OCI-LY3 (cell line): ENCODE measurements around the gene SLC25A43.

ENCODE experiments used
- H2AFZ ChIP-seq: fragments of 200-600, 300-600 bp; shearing (Covaris generic); 2 replicates; pipeline ENCODE4 v1.6.0; 2014; ENCODE audit warnings: antibody characterized with exemption, low read depth, low read length
- H3K27ac ChIP-seq: fragments of 200-600, 300-600 bp; sonication (generic); 2 replicates; pipeline ENCODE4 v1.5.1; 2014; ENCODE audit warnings: mild to moderate bottlenecking, low read length, moderate library complexity, mixed read lengths
- H3K27me3 ChIP-seq: fragments of 200-600, 300-600 bp; sonication (generic); 2 replicates; pipeline ENCODE4 v1.6.1; 2014; ENCODE audit warnings: low read depth, low read length, mixed read lengths
- H3K36me3 ChIP-seq: fragments of 200-600, 300-600 bp; sonication (generic); replicated peaks from 2 replicates; pipeline ENCODE3; 2014; ENCODE audit warnings: low read depth, low read length, mixed read lengths
- H3K4me1 ChIP-seq: fragments of 300-600, 200-600 bp; sonication (generic); 2 replicates; pipeline ENCODE4 v1.6.1; 2014; ENCODE audit warnings: low read length, mixed read lengths
- H3K4me2 ChIP-seq: fragments of 200-600, 300-600 bp; sonication (generic); 2 replicates; pipeline ENCODE4 v1.6.1; 2014; ENCODE audit warnings: low read length, mixed read lengths
- H3K4me3 ChIP-seq: fragments of 300-600, 200-600 bp; sonication (generic); 2 replicates; pipeline ENCODE4 v1.5.1; 2014; ENCODE audit warnings: antibody characterized with exemption, mild to moderate bottlenecking, low read length, moderate library complexity
- H3K79me2 ChIP-seq: fragments of 300-600, 200-600 bp; shearing (Covaris generic); 2 replicates; pipeline ENCODE4 v1.6.1; 2014; ENCODE audit warnings: mild to moderate bottlenecking, low read length, mixed read lengths
- H3K9ac ChIP-seq: fragments of 300-600, 200-600 bp; shearing (Covaris generic); 2 replicates; pipeline ENCODE4 v1.6.0; 2014; ENCODE audit warnings: mild to moderate bottlenecking, low read length, moderate library complexity
- H3K9me3 ChIP-seq: fragments of 200-600, 300-600 bp; shearing (Covaris generic); 2 replicates; pipeline ENCODE4 v1.6.1; 2014; ENCODE audit warnings: low read length, mixed read lengths; ENCODE audit not compliant: insufficient read depth
- H4K20me1 ChIP-seq: fragments of 200-600, 300-600 bp; sonication (generic); 2 replicates; pipeline ENCODE4 v1.6.1; 2016; ENCODE audit warnings: low read length, mixed read lengths; ENCODE audit not compliant: insufficient read depth
- EZH2phosphoT487 ChIP-seq: fragments of 200-600 bp; shearing (Covaris generic); IDR thresholded peaks from 2 replicates; pipeline ENCODE4 v1.6.1; 2018; ENCODE audit warnings: antibody characterized with exemption, mixed run types, low read depth
- TF ChIP-seq, protein P1 (sequence below): fragments of 200-600, 300-600 bp; sonication (generic); IDR thresholded peaks from 2 replicates; pipeline ENCODE4 v1.5.1; 2014; ENCODE audit warnings: antibody characterized with exemption, low read length, low read depth

Gene SLC25A43

DNA sequence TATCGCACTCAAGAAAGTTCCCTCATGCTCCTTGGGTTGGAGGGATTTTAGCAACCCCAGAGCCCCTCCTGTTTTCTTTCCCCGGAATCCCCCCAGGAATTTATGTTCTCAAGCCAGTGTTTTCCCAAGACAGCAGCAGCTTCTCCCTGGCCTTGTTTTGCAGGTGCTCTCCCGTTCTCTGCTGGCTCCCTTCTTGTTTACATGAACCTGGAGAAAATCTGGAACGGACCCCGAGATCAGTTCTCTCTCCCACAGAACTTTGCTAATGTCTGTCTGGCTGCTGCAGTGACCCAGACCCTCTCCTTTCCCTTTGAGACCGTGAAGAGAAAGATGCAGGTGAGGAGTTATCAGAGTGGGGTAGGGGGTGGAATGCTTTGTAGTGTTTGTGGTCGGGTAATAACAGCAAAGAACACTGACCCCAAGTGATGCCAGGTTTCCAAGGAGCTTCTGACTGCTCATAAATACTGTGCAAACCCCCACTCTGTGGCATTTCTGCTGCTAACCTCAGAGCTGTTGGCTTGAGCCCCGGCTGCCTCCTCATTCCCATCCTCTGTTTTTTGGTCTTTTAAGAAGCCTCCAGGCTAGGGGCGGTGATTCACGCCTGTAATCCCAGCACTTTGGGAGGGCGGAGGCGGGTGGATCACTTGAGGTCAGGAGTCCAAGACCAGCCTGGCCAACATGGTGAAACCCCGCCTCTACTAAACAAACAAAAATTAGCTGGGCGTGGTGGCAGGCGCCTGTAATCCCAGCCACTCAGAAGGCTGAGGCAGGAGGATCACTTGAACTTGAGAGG is 11.1 kb downstream of the SLC25A43 start:
- H2AFZ ChIP-seq, result no peak overlapping the region
- H3K9me3 ChIP-seq, result no peaks in the 10 kb centered on the region
- H3K36me3 ChIP-seq, result peaks cover 5% of the 10 kb centered on the region
- H3K79me2 ChIP-seq, result no peaks in the 10 kb centered on the region
- H3K4me3 ChIP-seq, result no peak overlapping the region
- no peaks in the 10 kb centered on the region for H3K4me1 ChIP-seq
- H3K4me2 ChIP-seq, result no peak overlapping the region
- no peak overlapping the region for H3K27ac ChIP-seq
- H3K9ac ChIP-seq, result no peak overlapping the region
- no peaks in the 10 kb centered on the region for H4K20me1 ChIP-seq
- no peaks in the 10 kb centered on the region for H3K27me3 ChIP-seq
- TF ChIP-seq, protein P1, sequence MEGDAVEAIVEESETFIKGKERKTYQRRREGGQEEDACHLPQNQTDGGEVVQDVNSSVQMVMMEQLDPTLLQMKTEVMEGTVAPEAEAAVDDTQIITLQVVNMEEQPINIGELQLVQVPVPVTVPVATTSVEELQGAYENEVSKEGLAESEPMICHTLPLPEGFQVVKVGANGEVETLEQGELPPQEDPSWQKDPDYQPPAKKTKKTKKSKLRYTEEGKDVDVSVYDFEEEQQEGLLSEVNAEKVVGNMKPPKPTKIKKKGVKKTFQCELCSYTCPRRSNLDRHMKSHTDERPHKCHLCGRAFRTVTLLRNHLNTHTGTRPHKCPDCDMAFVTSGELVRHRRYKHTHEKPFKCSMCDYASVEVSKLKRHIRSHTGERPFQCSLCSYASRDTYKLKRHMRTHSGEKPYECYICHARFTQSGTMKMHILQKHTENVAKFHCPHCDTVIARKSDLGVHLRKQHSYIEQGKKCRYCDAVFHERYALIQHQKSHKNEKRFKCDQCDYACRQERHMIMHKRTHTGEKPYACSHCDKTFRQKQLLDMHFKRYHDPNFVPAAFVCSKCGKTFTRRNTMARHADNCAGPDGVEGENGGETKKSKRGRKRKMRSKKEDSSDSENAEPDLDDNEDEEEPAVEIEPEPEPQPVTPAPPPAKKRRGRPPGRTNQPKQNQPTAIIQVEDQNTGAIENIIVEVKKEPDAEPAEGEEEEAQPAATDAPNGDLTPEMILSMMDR, result no peak
- no peak for TF ChIP-seq EZH2phosphoT487

DNA sequence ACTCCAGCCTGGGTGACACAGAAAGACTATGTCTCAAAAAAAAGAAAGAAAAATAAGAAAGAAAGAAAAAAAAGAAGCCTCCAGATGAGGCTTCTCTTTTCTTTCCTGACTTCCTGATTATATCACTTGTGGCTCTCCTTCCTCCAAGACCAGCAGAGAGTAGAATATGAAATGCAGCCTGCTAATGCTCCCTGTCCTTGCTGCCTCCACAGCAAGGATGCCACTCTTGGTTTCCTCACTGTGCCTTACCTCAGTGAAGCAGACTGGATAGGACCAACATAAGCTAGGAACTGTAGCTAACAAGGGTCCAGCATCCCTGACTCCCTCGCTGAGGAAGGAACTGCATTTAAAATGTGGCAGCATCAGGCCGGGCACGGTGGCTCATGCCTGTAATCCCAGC is 11.7 kb downstream of the SLC25A43 start:
- Histone ChIP-seq H3K27me3 (no peaks in the 10 kb centered on the region), H3K9me3 (no peaks in the 10 kb centered on the region), H4K20me1 (no peaks in the 10 kb centered on the region), H3K36me3 (peaks cover 5% of the 10 kb centered on the region), H3K9ac (no peak overlapping the region), H2AFZ (no peak overlapping the region), H3K4me3 (no peak overlapping the region), H3K27ac (no peak overlapping the region), H3K79me2 (no peaks in the 10 kb centered on the region), H3K4me2 (no peak overlapping the region), H3K4me1 (no peaks in the 10 kb centered on the region)
- TF ChIP-seq, protein P1, result no peak
- TF ChIP-seq EZH2phosphoT487, result no peak

DNA sequence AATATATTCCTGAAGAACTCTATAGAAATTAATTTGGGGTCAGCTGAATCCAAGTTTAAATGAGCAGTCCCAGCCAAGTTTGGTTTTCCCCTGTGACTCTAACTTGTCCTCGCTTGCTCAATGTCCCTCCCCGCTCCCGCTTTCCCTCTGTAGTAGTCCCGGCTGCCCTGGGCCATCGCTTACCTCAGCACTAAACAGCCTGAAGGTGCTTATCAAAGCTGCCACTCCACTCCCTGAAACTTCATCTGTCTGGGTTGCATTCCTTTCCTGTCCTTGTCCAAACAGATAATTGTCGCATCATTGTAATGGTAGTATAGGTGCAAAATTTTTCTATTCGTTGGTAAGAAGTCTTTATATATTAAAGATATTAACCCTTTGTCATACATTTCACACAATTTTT is 12.8 kb downstream of the SLC25A43 start:
- Histone ChIP-seq H3K36me3 (peaks cover under 1% of the 10 kb centered on the region), H3K9ac (no peak overlapping the region)
- TF ChIP-seq, protein P1, result no peak
- no peak for TF ChIP-seq EZH2phosphoT487

DNA sequence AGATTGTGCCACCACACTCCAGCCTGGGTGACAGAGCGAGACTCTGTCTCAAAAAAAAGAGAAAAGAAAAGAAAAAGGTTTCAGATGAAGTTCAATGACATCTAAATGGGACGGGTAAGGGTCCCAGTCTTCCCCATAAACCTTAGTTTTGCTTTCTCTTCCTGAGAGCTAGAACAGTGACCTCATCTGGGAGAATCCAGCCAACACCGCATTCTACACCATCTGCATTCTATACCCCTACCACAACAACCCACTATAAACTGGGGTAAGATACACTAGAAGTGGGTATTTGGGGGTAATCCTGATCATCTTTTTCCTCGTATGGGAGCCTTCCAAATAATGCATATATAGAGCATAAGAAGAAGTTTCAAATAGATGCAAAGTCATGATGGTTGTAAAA is 18.2 kb downstream of the SLC25A43 start:
- Histone ChIP-seq H3K36me3 (no peaks in the 10 kb centered on the region), H3K9ac (no peak overlapping the region)

More for the DNA sequence above, 12.8 kb downstream of the SLC25A43 start:
- Histone ChIP-seq H4K20me1 (no peaks in the 10 kb centered on the region), H3K4me3 (no peak overlapping the region), H3K9me3 (no peaks in the 10 kb centered on the region), H3K79me2 (no peaks in the 10 kb centered on the region), H3K27ac (no peak overlapping the region), H2AFZ (no peak overlapping the region), H3K27me3 (no peaks in the 10 kb centered on the region), H3K4me2 (no peak overlapping the region), H3K4me1 (no peaks in the 10 kb centered on the region)

More for the DNA sequence above, 18.2 kb downstream of the SLC25A43 start:
- Histone ChIP-seq H2AFZ (no peak overlapping the region), H3K4me2 (no peak overlapping the region), H3K27me3 (no peaks in the 10 kb centered on the region), H3K4me1 (no peaks in the 10 kb centered on the region), H3K27ac (no peak overlapping the region), H3K9me3 (no peaks in the 10 kb centered on the region), H4K20me1 (no peaks in the 10 kb centered on the region), H3K79me2 (no peaks in the 10 kb centered on the region), H3K4me3 (no peak overlapping the region)
- TF ChIP-seq, protein P1, result no peak
- TF ChIP-seq EZH2phosphoT487, result no peak
